Kidney tubule cell (primary cell): ENCODE results near the gene EYA2.

Experiments
- DNase-seq: peaks from one replicate; pipeline ENCODE4 v3.0.0-alpha.2; 2018; ENCODE audit warnings: low spot score

EYA2 gene

GRCh38 chr20:47141941-47142773 is 247.5 kb downstream of the EYA2 start:
- no peak for DNase-seq

DNA sequence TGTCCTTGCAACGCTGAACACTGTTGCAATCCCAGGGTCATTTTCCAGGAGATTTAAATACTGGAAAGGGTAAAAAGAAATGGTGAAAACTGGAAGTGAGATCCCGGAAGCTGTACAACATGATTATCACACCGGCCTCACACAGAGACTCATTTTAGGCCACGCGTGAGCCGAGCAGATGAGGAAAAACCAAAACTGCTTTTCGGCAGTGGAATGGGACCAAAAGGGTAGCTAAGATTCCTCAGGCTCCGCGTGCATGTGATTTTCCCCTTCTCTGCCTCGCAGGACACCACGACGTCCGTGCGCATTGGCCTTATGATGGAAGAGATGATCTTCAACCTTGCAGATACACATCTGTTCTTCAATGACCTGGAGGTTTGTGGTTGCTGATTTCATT is 248.1 kb downstream of the EYA2 start:
- no peak for DNase-seq

DNA sequence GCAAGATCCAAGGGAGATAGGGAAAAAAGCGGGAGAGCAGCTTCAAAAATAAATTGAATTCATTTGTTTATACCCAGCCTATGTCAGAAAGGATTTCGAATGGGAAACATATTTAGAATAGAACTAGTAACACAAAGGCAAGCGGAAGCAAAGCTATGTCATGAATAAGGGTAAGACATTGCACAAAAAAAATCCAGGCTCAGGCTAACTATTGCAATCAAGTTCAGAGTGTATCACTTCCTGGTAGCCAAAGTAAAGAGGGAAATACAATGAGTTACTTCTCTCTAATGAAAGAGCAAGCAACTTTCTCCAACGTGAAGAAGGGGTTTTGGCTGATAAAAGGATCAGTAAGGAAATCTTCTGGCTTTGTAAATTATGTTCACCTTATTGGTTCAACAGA is 249.0 kb downstream of the EYA2 start:
- no peak for DNase-seq

DNA sequence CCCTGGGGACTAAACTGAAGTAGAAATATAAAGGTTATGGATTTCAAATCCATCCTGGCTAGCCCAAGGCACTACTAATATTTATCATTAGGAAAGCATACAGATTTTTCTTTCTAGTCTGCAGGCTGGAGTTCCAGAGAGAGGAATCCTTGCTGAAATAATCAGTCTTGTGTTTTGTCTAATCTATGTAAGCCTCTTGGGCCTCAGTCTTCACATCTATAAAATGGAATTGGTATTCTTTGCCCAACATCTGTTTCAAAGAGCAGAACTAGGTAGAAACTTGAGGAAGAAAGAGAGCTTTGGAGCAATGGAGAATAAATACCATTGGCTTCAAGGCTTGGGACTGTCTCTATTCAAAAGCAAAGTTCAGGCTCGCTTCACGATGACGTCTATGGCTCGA is 249.8 kb downstream of the EYA2 start:
- no peak for DNase-seq

- DNase-seq = peak; percentile 81
These were observed 252.0 kb downstream of the EYA2 start for GRCh38 chr20:47146686-47147085.

DNA sequence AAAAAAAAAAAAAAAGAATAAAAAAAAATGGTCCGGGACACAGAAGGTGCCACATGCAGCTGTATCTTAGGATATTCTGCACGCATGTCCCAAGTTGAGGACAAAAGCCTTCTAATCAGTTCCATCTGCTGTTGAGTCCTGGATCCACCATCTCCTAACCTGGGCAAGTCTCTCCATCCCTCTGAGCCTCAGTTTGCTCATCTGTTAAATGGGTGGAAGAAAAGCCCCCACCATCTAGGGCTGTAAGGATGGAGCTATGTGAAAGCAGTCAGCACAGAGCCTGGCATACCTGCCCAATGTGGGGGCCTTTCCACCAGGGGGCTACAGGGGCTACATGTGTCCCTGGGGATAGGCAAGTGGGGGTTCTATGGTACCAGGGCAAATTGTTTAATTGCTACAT is 253.4 kb downstream of the EYA2 start:
- no peak for DNase-seq

GRCh38 chr20:47149939-47150338 is 255.3 kb downstream of the EYA2 start:
- no peak for DNase-seq

DNA sequence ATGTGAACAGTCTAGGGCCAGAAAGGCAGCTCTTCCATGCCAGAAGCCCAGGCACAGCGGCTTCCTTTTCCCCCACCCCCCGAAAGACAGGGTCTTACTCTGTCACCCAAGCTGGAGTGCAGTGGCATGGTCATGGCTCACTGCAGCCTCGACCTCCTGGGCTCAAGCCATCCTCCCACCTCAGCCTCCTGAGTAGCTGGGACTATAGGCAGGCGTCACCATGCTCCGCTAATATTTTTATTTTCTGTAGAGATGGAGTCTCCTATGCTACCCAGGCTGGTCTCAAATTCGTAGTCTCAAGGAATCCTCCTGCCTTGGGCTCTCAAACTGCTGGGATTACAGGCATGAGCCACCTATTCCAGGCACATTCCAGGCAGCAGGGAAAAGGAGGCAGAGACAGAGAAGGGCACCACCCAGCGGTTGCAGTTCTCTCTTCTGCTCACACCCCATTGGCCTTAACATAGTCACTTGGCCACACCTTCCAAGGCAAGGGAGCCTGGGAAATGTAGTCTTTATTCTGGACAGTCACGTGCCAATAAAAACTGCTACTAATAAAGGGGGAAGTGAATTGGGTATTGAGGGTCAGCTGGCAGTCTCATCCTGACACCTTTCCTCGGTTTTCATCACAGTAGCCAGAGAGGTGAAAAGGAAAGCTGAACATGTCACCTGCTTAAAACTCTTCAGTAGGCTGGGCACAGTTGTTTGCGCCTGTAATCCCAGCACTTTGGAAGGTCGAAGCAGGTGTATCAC is 255.9 kb downstream of the EYA2 start:
- DNase-seq = peak; percentile 65

DNA sequence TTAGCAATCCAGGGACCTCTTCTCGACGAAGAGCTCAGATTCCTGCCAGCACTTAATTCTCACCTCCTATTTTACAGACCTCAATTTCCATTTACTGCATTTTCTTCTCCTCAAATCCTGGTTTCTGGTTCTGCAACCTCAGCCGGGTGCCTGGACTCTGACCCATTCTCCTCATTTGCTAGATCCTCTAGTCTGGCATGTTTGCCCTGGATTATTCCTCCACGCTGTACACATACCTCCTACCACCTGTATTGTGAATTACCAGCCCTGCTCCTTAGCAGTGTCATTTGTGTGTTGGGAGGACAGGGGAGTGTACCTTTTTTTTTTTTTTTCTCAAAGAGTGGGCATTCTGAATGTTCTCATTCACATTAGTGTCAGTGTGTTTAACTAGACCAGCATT is 257.4 kb downstream of the EYA2 start:
- DNase-seq = no peak

GRCh38 chr20:47154089-47154488 is 259.4 kb downstream of the EYA2 start:
- DNase-seq = no peak

GRCh38 chr20:47156301-47157137 is 261.9 kb downstream of the EYA2 start:
- no peak for DNase-seq

GRCh38 chr20:47159166-47159565 is 264.5 kb downstream of the EYA2 start:
- no peak for DNase-seq

DNA sequence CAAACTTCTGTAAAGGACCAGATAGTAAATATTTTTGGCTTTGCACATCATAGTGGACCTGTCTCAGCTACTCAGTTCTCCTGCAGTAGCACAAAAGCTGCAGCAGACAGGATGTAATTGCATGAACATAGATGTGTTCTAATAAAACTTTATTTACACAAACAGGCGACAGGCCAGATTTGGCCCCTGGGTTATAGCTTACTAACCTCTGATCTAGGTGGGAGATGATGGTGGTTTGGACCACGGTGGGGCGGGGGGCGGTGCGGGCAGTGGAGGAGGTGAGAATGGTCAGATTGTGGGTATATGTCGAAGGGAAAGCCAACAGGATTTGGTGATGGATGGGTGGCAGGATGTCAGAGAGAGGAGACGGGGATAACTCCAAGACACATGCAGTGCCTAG is 265.6 kb downstream of the EYA2 start:
- no peak for DNase-seq

DNA sequence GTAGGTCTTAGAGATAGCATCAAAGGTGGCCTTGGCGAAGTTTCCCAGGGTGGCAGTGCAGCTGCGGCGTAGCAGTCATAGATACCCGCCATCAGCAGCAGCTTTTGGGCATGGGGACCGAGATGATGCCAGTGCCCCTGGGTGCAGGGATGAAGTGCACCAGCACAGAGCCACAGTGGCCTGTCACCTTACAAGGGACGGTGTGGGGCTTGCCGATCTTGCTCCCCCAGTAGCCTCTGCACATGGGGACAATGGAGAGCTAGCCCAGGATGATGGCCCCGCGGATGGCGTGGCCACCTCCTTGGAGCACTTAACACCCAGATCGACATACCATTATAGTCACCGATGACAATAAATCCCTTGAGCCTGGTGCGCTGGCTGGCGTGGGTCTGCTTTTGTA is 266.3 kb downstream of the EYA2 start:
- no peak for DNase-seq

GRCh38 chr20:47161411-47161810 is 266.8 kb downstream of the EYA2 start:
- no peak for DNase-seq

GRCh38 chr20:47164140-47164539 is 269.5 kb downstream of the EYA2 start:
- no peak for DNase-seq

GRCh38 chr20:47165376-47165865 is 270.8 kb downstream of the EYA2 start:
- no peak for DNase-seq

GRCh38 chr20:47167846-47168245 is 273.2 kb downstream of the EYA2 start:
- DNase-seq = no peak

- no peak for DNase-seq
These were observed 277.9 kb downstream of the EYA2 start for GRCh38 chr20:47172579-47172978.

DNA sequence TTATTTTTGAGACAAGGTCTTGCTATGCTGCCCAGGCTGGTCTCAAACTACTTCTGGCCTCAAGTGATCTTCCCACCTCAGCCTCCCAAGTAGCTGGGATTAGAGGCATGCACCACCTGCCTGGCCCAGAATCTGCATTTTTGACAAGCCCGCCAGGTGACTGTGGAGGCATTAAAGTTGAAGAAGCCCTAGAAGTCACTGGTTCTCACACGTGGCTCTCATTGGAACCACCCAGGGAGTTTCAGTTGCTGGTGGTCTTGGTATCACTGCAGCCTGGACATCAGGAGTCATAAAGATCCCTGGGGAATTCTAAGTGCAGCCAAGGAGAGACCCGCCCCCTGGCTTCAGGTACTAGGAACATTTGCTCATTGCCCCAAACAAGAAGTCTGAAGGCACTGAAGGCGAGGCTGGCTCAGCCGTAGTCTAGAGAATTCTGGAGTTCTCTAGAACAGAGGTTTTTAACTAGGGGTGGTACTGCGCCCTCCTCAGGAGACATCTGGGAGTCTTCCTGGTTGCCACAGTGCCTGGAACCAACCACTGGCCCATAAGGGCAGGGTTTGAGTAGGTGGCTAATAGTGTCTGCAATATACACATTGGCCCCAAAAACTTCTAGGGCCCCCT is 279.1 kb downstream of the EYA2 start:
- no peak for DNase-seq

DNA sequence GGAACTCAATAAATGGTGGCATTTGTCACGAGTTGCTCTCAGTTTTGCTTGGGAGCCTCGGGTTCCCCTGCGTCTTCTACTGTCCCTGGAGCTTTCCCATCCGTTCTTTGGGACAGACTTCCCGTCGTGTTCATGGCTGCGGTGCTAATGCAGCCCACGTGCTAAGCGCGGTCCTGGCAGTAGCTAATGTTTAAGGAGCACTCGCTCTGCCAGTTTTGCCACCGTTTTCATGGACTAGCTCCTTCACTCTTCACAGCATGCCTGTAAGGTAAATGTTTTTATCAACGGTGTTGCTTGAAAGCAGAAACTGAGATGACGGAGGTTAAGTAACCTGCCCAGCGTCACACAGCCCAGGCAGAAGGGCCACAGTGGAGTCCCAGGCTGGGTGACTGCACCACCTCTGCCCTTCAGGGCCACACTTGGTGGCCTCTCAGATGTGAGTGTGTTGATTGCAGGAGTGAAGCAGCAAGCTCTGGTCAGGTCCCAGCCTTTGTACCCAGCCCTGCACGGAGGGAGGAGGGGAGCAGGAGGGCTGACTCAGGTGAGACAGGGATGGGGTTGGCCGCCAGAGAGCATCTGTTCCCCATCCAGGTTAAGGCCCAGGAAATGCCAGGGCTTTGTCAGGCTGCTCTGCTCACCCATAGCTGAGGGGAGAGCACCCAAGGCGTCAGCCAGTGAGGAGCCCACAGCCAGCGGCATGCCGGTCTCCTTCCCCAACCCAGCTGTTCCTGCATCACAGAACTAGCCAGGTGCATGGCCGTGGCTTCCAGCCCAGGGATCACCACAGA is 280.0 kb downstream of the EYA2 start:
- no peak for DNase-seq
